K562 (cell line): ENCODE measurements around the gene FBXL12. TPM values are rescaled to one million over a fixed set of nuclear protein-coding genes. Genes with fewer than 3 reads are reported as not detected.
A peak's percentile ranks its signal among the peaks of the same experiment; 100 is the strongest.

ENCODE experiments used
- BRD4 ChIP-seq: fragments of 200-600 bp; sonication (generic); IDR thresholded peaks from 2 replicates; pipeline ENCODE4 v1.6.1; 2017; ENCODE audit warnings: inconsistent platforms
- CHD2 ChIP-seq: IDR thresholded peaks from 2 replicates; pipeline ENCODE4 v1.6.1; 2011; ENCODE audit warnings: low read depth, low read length
- FUS ChIP-seq: fragments of 200-400 bp; formaldehyde crosslinking; optimal IDR thresholded peaks from 2 replicates; pipeline ENCODE3; 2017; ENCODE audit warnings: low read depth, low read length
- HDGF ChIP-seq: fragments of 450-650 bp; IDR thresholded peaks from 2 replicates; pipeline ENCODE4 v1.6.1; 2016
- HMGN3 ChIP-seq: IDR thresholded peaks from 2 replicates; pipeline ENCODE4 v1.6.1; 2011; ENCODE audit warnings: borderline replicate concordance, low read depth, mild to moderate bottlenecking, mixed read lengths, low read length; ENCODE audit not compliant: insufficient read length; ENCODE audit errors: extremely low read depth
- KAT7 ChIP-seq: sonication (generic); formaldehyde crosslinking; IDR thresholded peaks from 2 replicates; pipeline ENCODE4 v1.8.0; 2022; ENCODE audit warnings: missing genetic modification reagents, mild to moderate bottlenecking, borderline replicate concordance
- KLF13 ChIP-seq: fragments of 450-650 bp; IDR thresholded peaks from 2 replicates; pipeline ENCODE4 v1.6.1; 2016; ENCODE audit warnings: missing genetic modification characterization, low read depth, mild to moderate bottlenecking, missing compliant biosample characterization, moderate library complexity, borderline replicate concordance
- MED1 ChIP-seq: sonication (generic); formaldehyde crosslinking; IDR thresholded peaks from 2 replicates; pipeline ENCODE4 v1.8.1; 2023; ENCODE audit warnings: missing genetic modification reagents, borderline replicate concordance
- NCOR1 ChIP-seq: fragments of 450-650 bp; IDR thresholded peaks from 2 replicates; pipeline ENCODE4 v1.6.1; 2016; ENCODE audit warnings: mild to moderate bottlenecking, moderate library complexity
- PHB ChIP-seq: fragments of 250-450 bp; sonication (Bioruptor Pico); IDR thresholded peaks from 2 replicates; pipeline ENCODE4 v1.5.0; 2021
- POLR3G ChIP-seq: IDR thresholded peaks from 2 replicates; pipeline ENCODE4 v1.6.1; 2011; ENCODE audit not compliant: insufficient read length, insufficient replicate concordance; ENCODE audit errors: extremely low read depth
- SIN3A ChIP-seq, 2 experiments: fragments of 150-350 bp in 1 of 2; IDR thresholded peaks; 2 replicates each; pipeline ENCODE4 v1.6.1; 2011 to 2016; ENCODE audit warnings: borderline replicate concordance in 2 of 2, low read depth in 2 of 2, low read length in 2 of 2, mild to moderate bottlenecking in 2 of 2, moderate library complexity in 2 of 2; ENCODE audit not compliant: control insufficient read depth in 1 of 2
- STAT5A ChIP-seq: IDR thresholded peaks from 2 replicates; pipeline ENCODE4 v1.6.1; 2012; ENCODE audit warnings: low read length, inconsistent platforms, borderline replicate concordance
- TCF7 ChIP-seq: sonication (generic); IDR thresholded peaks from 2 replicates; pipeline ENCODE4 v1.6.1; 2016; ENCODE audit warnings: antibody characterized with exemption, borderline replicate concordance
- YY1 ChIP-seq, 3 experiments: IDR thresholded peaks; 2 replicates each; pipeline ENCODE4 v1.6.1; 2011; ENCODE audit warnings: low read length in 2 of 3, mild to moderate bottlenecking in 2 of 3, moderate library complexity in 2 of 3, borderline replicate concordance in 1 of 3, control low read depth in 1 of 3, low read depth in 1 of 3; ENCODE audit not compliant: insufficient read depth in 3 of 3, insufficient replicate concordance in 2 of 3, control insufficient read depth in 1 of 3, insufficient read length in 1 of 3; ENCODE audit errors: extremely low read depth in 1 of 3
- ZNF184 ChIP-seq: sonication (generic); formaldehyde crosslinking; IDR thresholded peaks from 2 replicates; pipeline ENCODE4 v1.5.0; 2020; ENCODE audit warnings: missing genetic modification reagents
- ZNF224 ChIP-seq: sonication (generic); formaldehyde crosslinking; IDR thresholded peaks from 2 replicates; pipeline ENCODE4 v1.8.0; 2022; ENCODE audit warnings: mild to moderate bottlenecking, missing genetic modification reagents
- ZNF75A ChIP-seq: fragments of 450-650 bp; formaldehyde crosslinking; IDR thresholded peaks from 2 replicates; pipeline ENCODE4 v1.4.0; 2020; ENCODE audit warnings: mild to moderate bottlenecking
- ZNF830 ChIP-seq: fragments of 250-450 bp; sonication (Bioruptor Pico); IDR thresholded peaks from 2 replicates; pipeline ENCODE4 v1.5.0; 2021; ENCODE audit warnings: mild to moderate bottlenecking
- polyA plus RNA-seq, 8 experiments: library from polyadenylated mRNA; depleted of rRNA in 4 of 8; stranded (reverse) in 5 of 8; unstranded in 3 of 8; fragments of >200 nt; fragmentation: Nextera tagmentation in 2 of 8; fragmentation: Illumina TruSeq in 1 of 8; extraction: Ambion mirVana in 2 of 8; extraction: Trizol in 1 of 8; gene quantifications; 2 replicates each; pipeline versions ENCODE4 v1.2.1 to v1.2.3, GENCODE V29; 2011 to 2014; ENCODE audit warnings: inconsistent platforms in 1 of 8, missing spikeins in 1 of 8
- total RNA-seq, 7 experiments: library from RNA; depleted of rRNA in 6 of 7; stranded (reverse); fragments of >200 nt in 6 of 7; fragmentation: Illumina TruSeq in 2 of 7; extraction: Trizol in 2 of 7; gene quantifications; 2 replicates each; pipeline versions ENCODE4 v1.2.1 to v1.2.3, GENCODE V29; 2011 to 2021; ENCODE audit warnings: low replicate concordance in 1 of 7
- TF ChIP-seq, protein P1 (sequence below): fragments of 450-650 bp; IDR thresholded peaks from 2 replicates; pipeline ENCODE4 v1.6.1; 2018; ENCODE audit not compliant: partially characterized antibody
- TF ChIP-seq, protein P2 (sequence below): fragments of 200-400 bp; formaldehyde crosslinking; IDR thresholded peaks from 2 replicates; pipeline ENCODE4 v1.6.1; 2017; ENCODE audit warnings: mild to moderate bottlenecking, low read depth, low read length, moderate library complexity

The FBXL12 gene
- total and polyA plus RNA-seq, 9 of the 15 experiments (the other 6 are each of a cell fraction or from before 2014, with no cell fraction given): 2.7 to 40.5 (median 26.5) TPM

DNA sequence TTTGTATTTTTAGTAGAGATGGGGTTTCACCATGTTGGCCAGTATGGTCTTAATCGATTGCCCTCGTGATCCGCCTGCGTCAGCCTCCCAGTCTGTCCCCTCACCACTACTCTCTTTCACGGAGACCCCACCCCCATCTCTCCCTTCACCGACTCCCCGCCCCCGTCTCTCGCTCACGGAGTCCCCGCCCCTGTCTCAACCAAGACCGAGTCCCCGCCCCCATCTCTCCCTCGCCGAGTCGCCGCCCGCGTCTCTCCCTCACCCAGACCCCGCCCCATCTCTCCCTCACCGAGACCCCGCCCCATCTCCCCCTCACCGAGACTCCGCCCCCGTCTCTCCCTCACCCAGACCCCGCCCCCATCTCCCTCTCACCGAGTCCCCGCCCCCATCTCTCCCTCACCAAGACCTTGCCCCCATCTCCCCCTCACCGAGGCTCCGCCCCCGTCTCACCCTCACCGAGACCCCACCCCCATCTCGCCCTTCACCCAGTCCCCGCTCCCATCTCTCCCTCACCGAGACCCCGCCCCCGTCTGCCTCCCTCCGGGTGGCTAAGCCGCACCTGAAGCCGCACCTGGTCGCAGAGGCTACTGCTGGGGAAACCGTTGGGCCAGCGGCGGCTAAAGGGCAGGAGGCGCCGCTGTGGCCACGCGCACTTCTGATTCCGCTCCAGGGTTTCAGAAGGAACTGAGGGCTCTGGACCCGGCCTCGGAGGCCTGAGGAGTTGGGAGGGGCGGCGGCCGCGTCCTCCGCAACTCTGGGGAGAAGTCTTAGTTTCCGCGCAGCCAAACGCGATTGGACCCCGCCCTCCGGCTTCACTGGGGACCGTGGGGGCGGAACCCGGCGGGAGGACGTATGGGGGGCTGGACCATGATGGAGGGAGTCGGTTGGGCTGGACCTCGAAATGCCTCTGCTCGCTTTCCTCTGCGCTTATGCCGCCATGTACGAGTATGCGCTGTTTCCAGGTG is 33.2 kb downstream of the FBXL12 start (continued):
- peak in 2 of 3 experiments; percentile 37 to 86 for TF ChIP-seq YY1 (IDR thresholded peaks at IDR 0.05; ENCODE audit: borderline replicate concordance in 1 of 3, control insufficient read depth in 1 of 3, extremely low read depth in 1 of 3, insufficient read depth in 3 of 3, insufficient read length in 1 of 3, insufficient replicate concordance in 2 of 3, low read depth in 1 of 3, low read length in 2 of 3)
- TF ChIP-seq ZNF75A (CRISPR knock-in tag): no peak
- TF ChIP-seq SIN3A (IDR thresholded peaks at IDR 0.05; ENCODE audit: borderline replicate concordance in 2 of 2, control insufficient read depth in 1 of 2, low read depth in 2 of 2, low read length in 2 of 2): peak in 1 of 2 experiments; percentile 35; a peak in 1 of 4 replicates
- TF ChIP-seq HMGN3: peak; percentile 90
- no peak for TF ChIP-seq MED1 (CRISPR knock-in tag)
- TF ChIP-seq ZNF830 (CRISPR knock-in tag): no peak
- no peak for TF ChIP-seq KAT7
- TF ChIP-seq FUS: no peak
- TF ChIP-seq KLF13 (tag): peak; percentile 39; the same call in 1 of the 2 replicates
- TF ChIP-seq STAT5A: no peak
- no peak for TF ChIP-seq ZNF184 (CRISPR knock-in tag)
- TF ChIP-seq ZNF224 (CRISPR knock-in tag): no peak
- TF ChIP-seq CHD2: peak; percentile 40; the same call in 1 of the 2 replicates
- TF ChIP-seq BRD4: no peak
- TF ChIP-seq, protein P1, sequence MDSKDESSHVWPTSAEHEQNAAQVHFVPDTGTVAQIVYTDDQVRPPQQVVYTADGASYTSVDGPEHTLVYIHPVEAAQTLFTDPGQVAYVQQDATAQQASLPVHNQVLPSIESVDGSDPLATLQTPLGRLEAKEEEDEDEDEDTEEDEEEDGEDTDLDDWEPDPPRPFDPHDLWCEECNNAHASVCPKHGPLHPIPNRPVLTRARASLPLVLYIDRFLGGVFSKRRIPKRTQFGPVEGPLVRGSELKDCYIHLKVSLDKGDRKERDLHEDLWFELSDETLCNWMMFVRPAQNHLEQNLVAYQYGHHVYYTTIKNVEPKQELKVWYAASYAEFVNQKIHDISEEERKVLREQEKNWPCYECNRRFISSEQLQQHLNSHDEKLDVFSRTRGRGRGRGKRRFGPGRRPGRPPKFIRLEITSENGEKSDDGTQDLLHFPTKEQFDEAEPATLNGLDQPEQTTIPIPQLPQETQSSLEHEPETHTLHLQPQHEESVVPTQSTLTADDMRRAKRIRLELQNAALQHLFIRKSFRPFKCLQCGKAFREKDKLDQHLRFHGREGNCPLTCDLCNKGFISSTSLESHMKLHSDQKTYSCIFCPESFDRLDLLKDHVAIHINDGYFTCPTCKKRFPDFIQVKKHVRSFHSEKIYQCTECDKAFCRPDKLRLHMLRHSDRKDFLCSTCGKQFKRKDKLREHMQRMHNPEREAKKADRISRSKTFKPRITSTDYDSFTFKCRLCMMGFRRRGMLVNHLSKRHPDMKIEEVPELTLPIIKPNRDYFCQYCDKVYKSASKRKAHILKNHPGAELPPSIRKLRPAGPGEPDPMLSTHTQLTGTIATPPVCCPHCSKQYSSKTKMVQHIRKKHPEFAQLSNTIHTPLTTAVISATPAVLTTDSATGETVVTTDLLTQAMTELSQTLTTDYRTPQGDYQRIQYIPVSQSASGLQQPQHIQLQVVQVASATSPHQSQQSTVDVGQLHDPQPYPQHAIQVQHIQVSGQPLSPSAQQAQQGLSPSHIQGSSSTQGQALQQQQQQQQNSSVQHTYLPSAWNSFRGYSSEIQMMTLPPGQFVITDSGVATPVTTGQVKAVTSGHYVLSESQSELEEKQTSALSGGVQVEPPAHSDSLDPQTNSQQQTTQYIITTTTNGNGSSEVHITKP: peak; percentile 46
- no peak for TF ChIP-seq POLR3G
- peak; percentile 15; the same call in 1 of the 2 replicates for TF ChIP-seq NCOR1
- TF ChIP-seq TCF7: no peak
- no peak for TF ChIP-seq HDGF
- no peak for TF ChIP-seq PHB (CRISPR knock-in tag)
- TF ChIP-seq, protein P2, sequence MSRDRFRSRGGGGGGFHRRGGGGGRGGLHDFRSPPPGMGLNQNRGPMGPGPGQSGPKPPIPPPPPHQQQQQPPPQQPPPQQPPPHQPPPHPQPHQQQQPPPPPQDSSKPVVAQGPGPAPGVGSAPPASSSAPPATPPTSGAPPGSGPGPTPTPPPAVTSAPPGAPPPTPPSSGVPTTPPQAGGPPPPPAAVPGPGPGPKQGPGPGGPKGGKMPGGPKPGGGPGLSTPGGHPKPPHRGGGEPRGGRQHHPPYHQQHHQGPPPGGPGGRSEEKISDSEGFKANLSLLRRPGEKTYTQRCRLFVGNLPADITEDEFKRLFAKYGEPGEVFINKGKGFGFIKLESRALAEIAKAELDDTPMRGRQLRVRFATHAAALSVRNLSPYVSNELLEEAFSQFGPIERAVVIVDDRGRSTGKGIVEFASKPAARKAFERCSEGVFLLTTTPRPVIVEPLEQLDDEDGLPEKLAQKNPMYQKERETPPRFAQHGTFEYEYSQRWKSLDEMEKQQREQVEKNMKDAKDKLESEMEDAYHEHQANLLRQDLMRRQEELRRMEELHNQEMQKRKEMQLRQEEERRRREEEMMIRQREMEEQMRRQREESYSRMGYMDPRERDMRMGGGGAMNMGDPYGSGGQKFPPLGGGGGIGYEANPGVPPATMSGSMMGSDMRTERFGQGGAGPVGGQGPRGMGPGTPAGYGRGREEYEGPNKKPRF: no peak
